ENCODE results near the gene CFAP92.

- TF ChIP-seq CTCF (IDR thresholded peaks at IDR 0.05) (no peak), POLR2A (IDR thresholded peaks at IDR 0.05) (no peak)
Observed at GRCh38 chr3:128945878-128946175, 48.0 kb downstream of the CFAP92 start.

All from thyroid gland (tissue), 4 donors.